Lower leg skin (tissue), 3 donors: ENCODE data around the gene DPYD.

ENCODE experiments used
- CTCF ChIP-seq, 3 donors: fragments of 450-650 bp; IDR thresholded peaks; one replicate each; pipeline ENCODE4 v1.5.1; 2016; ENCODE audit warnings: antibody characterized with exemption in 3 of 3, mild to moderate bottlenecking in 3 of 3, moderate library complexity in 2 of 3
- POLR2A ChIP-seq, 2 donors: fragments of 450-650 bp; IDR thresholded peaks; one replicate each; pipeline ENCODE4 v1.6.1; 2016 to 2017; ENCODE audit warnings: antibody characterized with exemption in 2 of 2, mild to moderate bottlenecking in 1 of 2, moderate library complexity in 1 of 2

DNA sequence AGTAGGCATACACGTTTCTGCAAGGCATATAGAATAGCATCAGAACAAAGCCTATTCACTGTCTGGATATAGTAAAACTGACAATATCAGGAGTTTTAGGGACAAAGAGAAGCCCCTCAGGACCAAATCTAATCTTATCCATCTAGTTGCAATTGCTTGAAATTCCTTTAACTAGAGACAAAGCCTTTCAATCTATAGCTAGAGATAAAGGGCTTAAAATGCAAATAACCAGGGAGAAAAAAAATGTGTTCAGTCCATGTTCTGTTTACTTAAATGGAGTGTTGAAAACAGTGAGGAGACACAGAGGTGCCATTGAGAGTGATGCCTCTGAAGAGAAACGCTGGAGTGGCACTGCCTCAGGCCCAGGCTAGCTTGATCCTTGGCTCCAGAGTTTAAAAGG, 286.1 kb downstream of the DPYD start:
- TF ChIP-seq POLR2A (IDR thresholded peaks at IDR 0.05) (no peak), CTCF (IDR thresholded peaks at IDR 0.05) (no peak)
